ENCODE measurements around the gene RPGRIP1L.

Gene RPGRIP1L

GRCh38 chr16:53583401-53583800 lies 120.3 kb downstream of the RPGRIP1L start:
- no peak for DNase-seq (ENCODE audit: low read depth in 1 of 2, low spot score in 1 of 2)
- no peak overlapping the region for H3K4me3 ChIP-seq (replicated peaks; ENCODE audit: insufficient read depth, low read length)
- TF ChIP-seq GABPA (IDR thresholded peaks at IDR 0.05; ENCODE audit: low read depth): no peak
- TF ChIP-seq CTCF (IDR thresholded peaks at IDR 0.05; ENCODE audit: insufficient read depth, low read length): no peak
- TF ChIP-seq POLR2AphosphoS5 (IDR thresholded peaks at IDR 0.05; ENCODE audit: low read depth): no peak
- no peak for TF ChIP-seq SPI1 (IDR thresholded peaks at IDR 0.05; ENCODE audit: borderline replicate concordance, low read depth)
- no peak for TF ChIP-seq REST (IDR thresholded peaks at IDR 0.05; ENCODE audit: insufficient replicate concordance, low read depth)
- H3K27me3 ChIP-seq (ENCODE audit: insufficient read depth, poor library complexity, severe bottlenecking): no peaks in the 10 kb centered on the region
- H3K27ac ChIP-seq (replicated peaks): no peak overlapping the region

- Histone ChIP-seq H3K27me3 (ENCODE audit: insufficient read depth, poor library complexity, severe bottlenecking) (no peaks in the 10 kb centered on the region), H3K27ac (replicated peaks) (no peak overlapping the region), H3K4me3 (replicated peaks; ENCODE audit: insufficient read depth, low read length) (no peak overlapping the region)
- DNase-seq (ENCODE audit: low read depth in 1 of 2, low spot score in 1 of 2): no peak
- TF ChIP-seq REST (IDR thresholded peaks at IDR 0.05; ENCODE audit: insufficient replicate concordance, low read depth) (no peak), POLR2AphosphoS5 (IDR thresholded peaks at IDR 0.05; ENCODE audit: low read depth) (no peak), CTCF (IDR thresholded peaks at IDR 0.05; ENCODE audit: insufficient read depth, low read length) (no peak), GABPA (IDR thresholded peaks at IDR 0.05; ENCODE audit: low read depth) (no peak), SPI1 (IDR thresholded peaks at IDR 0.05; ENCODE audit: borderline replicate concordance, low read depth) (no peak)
Measured at GRCh38 chr16:53581784-53582183, 121.9 kb downstream of the RPGRIP1L start.

DNA sequence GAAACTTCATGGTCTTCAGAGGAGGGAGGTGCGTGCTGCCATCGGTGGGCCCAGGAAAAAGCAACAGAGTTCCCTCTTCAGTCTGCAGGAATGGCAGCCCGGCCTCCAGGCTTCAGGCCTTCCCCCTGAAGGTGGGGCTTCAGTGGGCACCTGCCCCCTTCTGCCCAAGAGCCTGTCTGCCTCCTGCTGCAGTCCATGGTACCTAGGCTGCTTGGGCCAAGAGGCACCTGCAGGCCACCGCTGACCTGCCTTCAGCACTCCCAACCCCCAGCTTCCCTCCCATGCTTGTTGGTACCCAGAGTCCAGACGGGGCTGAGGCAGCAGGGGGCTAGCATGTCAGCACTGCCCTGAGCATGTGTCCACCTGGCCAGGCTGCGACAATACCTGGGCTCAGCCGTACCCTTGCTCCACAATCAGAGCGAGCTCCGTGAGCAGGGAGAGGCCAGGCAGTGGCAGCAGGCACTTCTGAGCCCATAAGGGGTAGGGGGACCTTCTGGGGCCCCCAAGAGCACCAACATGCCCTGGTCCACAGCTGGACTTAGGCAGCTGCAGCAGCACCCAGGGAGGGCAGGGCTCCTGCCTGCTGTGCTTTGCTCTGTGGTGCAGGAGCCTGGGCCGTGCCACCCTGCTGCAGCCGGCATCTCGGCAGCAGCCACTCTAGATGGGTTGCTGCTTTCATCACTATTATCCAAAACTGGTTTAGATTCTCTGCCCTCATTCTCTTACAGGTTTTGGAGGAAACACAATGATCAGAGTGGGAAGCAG lies 123.4 kb downstream of the RPGRIP1L start:
- H3K27me3 ChIP-seq (ENCODE audit: insufficient read depth, poor library complexity, severe bottlenecking): no peaks in the 10 kb centered on the region
- TF ChIP-seq SPI1 (IDR thresholded peaks at IDR 0.05; ENCODE audit: borderline replicate concordance, low read depth) (no peak), GABPA (IDR thresholded peaks at IDR 0.05; ENCODE audit: low read depth) (no peak), REST (IDR thresholded peaks at IDR 0.05; ENCODE audit: insufficient replicate concordance, low read depth) (no peak), CTCF (IDR thresholded peaks at IDR 0.05; ENCODE audit: insufficient read depth, low read length) (no peak), POLR2AphosphoS5 (IDR thresholded peaks at IDR 0.05; ENCODE audit: low read depth) (no peak)
- no peak overlapping the region for H3K4me3 ChIP-seq (replicated peaks; ENCODE audit: insufficient read depth, low read length)
- H3K27ac ChIP-seq (replicated peaks): no peak overlapping the region
- no peak for DNase-seq (ENCODE audit: low read depth in 1 of 2, low spot score in 1 of 2)
